ENCODE measurements around the gene SLC51B.

Gene SLC51B

DNA sequence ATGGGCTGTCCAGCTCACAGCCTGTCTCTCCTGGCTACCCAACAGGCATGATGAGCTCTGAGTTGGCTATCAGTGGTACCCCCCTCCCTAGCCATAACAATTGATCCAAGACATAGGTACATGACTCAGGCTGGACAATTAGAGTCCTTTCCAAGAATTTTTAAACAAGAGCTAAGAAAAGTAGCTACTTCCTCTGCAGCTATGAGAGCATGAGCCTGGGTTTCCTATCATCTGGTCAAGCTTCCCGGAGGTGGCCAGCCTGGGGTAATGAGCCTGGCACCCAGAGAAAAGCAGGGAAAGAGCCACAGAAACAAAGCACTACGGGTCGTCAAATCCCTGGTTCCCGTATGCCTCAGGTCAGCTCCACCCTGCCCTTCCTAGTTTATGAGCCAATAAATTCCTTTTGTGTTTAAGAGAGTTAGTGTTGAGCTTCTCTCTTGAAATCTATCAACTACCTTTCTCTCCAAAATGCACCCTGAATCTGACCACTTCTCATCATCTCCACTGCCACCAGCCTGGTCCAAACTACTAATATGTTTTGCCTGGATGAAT lies 2.3 kb upstream of the SLC51B start:
- no peak for DNase-seq

DNA sequence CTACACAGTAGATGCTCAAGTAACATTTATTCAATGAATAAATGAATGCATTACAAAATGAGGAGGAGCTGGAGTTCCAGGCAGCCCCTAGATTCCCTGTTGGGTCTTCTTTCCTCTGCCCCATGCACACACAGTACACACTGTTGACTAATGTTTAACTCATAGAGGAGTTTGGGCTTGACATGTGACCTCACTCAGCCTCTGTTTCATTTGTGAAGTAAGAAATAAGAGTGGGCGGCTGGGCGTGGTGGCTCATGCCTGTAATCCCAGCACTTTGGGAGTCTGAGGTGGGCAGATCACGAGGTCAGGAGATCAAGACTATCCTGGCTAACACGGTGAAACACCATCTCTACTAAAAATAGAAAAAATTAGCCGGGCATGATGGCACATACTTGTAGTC lies 969 bp upstream of the SLC51B start:
- peak; percentile 32 for DNase-seq

DNA sequence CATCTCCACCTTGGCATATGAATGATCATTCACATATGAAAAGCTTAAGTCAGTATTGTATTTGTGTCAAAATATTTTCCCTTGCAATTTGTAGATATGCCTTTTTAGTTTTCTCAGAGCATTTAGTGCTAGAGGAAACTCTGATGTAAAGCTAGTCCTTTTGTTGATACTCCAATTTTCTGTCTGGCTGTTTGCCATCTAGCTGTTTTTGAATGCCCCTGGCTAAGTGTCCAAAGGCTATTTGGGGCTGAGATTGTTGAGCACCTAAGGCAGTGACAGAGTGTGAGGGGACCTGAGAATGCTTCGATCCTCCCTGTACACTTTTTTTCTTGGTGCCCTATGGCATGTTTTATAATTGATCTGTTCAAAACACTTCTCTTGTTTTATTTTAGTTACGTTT lies 3.1 kb downstream of the SLC51B start:
- no peak for DNase-seq

DNA sequence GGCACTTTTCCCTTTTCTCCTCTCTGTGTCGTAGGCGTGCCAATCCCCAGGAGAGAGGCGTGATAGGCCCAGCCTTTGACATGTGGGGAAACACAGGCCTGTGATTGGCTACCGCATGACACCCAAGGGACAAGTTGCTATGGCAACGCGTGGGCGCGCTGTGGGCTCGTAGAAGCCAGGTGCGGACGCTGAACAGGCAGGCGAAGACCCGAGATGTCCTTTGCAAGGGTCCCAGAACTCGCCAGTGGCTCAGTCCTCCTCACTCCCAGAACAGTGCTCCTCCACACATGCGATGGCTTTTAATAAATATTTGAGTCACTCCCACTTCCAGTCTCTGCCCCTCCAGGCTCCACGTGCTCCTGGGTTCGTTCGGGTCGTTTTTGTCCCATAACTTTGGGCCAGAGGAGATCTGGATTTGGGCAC lies 4.2 kb downstream of the SLC51B start:
- DNase-seq, result peak; percentile 95

- DNase-seq, result no peak
These were observed 5.1 kb downstream of the SLC51B start for GRCh38 chr15:65050270-65050669.

DNA sequence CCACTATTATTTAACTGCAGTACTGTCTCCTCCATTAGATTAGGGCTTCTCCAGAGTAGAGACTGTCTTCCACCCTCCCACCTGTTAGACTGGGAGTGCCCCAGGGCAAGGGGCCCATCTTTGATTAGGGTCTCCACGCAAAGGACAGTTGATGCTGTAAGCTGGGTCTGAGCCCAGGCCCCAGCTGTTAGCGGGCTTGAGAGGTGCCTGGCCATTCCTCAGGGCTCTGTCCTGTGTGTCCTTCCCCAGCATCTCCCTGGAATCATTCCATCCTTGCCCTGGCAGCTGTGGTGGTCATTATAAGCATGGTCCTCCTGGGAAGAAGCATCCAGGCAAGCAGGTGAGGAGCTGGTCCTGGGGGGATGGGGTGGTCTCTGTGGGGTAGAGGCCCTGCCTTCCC lies 6.1 kb downstream of the SLC51B start:
- DNase-seq, result no peak

- no peak for DNase-seq
These were observed 7.8 kb downstream of the SLC51B start for GRCh38 chr15:65052956-65053355.

DNA sequence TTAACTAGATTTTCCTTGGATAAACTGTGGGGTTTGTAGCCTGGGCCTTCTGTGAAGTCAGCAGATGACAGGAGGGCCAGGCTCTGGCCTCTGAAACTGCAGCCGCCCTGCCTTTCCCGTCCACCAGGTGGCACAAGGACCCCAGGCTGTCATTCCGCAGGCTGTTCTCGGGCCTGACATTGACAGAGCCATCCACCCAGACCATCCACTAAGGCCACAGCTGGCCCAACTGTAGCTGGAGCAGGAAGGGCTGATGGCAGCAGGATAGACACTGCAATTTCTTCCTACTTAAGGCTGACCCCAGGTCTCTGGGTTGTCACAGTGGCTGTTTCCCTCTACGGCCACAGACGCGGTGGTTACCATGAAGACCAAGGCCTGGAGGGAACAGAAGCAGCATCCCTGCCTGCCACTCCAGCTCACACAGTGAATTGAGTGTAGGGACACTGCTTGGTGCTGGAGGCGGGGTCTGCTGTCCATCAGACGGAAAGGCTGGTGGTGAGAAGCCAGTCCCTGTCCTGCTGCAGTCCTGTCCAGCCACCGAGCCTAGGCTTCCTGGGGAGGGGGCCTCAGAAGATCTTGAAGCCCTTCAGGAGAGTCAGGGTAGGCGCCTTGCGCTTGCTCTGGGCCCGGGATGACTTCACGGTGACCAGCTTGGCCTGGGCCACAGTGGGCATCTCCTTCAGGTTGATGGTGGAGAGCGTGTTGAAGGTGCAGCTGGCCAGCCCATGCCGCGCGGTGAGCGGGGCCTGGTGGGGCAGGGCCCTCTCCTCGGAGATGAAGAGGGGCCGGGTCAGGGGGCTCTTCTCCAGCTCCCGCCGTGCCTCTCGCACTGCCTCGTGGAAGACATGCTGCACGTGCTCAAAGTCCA lies 9.4 kb downstream of the SLC51B start:
- DNase-seq, result peak; percentile 72

- DNase-seq, result no peak
These were observed 10.1 kb downstream of the SLC51B start for GRCh38 chr15:65055201-65055870.

- no peak for DNase-seq
These were observed 10.9 kb downstream of the SLC51B start for GRCh38 chr15:65056106-65056505.

DNA sequence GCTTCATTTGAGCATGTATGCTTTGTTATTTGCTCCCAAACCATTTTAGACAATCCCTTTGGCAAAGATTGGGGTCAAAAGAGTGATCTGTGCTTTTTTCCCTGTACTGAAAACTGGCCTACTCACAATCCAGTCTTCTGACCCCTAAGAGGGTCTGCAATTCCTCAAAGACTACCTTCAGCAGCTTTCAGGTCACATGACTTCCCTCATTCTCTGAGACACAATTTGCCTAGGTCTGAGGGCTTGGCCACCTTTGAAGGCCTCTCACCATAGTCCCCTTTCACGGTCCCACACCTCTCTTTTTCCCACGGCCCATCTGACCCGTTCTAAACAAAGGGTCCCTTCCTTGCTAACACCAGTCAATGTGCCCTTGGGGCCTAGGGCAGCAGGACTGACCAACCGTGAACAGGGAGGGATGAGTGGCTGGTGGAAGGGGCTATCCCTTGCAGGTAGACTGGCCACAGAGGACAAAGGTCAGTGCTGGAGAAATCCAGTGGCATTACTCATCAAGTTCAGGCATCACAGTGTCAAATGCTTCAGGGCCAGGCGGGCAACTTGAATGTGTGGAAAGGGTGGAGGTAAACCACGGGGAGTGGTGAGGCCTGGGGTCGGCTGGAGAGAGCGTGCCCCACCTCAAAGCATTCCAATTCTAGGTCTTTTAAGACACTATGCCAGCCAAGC lies 11.8 kb downstream of the SLC51B start:
- DNase-seq, result no peak

- DNase-seq, result no peak
These were observed 12.4 kb downstream of the SLC51B start for GRCh38 chr15:65057549-65057940.

- no peak for DNase-seq
These were observed 13.5 kb downstream of the SLC51B start for GRCh38 chr15:65058394-65059368.

DNA sequence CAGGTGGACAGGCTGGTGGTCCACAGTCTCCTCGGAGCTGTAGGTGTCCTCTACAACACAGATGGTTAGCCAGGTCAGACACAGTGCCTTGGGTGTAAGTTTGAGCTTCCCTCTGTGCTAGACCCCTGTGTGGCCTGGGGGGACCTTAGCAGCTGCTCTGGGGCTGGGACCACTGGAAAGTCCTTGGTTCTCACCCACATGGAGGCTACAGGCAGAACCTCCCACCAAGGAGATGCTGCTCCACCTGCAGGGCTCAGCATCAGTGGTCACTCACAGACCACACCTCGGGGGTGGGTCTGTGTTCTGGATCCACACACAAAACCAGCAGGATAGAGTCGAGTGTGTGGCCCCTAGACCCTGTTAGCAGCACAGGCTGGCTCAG lies 14.2 kb downstream of the SLC51B start:
- no peak for DNase-seq

DNA sequence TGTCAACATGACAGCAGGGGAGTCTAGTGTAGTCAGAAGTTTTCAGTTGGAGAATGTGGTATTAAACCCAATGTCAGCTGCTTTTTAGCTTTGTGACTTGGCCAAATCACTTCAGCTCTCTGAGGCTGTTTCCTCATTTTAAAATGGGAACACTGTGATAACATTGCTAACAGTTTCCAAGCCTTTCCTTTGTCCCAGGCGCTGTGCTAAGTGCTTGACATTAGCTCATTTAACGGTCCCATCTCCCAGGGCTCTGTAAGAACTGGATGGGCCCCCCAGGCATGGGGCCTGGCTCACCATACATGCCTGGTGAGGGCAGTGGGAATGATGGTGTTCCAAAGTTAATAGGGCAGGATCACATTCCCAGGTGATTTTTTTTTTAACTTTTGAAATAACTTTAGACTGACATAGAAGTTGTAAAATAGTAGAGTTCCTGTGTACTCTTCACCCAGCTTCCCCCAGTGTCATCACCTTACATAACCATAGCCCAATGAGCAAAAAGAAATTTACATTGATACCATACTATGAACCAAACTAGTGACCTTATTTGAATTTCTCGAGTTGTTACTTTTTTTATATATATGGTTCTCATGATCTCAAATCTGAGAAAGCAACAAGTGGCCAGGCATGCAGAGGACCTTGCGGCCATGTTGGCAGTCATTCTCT lies 14.9 kb downstream of the SLC51B start:
- no peak for DNase-seq

- no peak for DNase-seq
These were observed 15.6 kb downstream of the SLC51B start for GRCh38 chr15:65060641-65061397.

- no peak for DNase-seq
These were observed 16.9 kb downstream of the SLC51B start for GRCh38 chr15:65062061-65062460.

DNA sequence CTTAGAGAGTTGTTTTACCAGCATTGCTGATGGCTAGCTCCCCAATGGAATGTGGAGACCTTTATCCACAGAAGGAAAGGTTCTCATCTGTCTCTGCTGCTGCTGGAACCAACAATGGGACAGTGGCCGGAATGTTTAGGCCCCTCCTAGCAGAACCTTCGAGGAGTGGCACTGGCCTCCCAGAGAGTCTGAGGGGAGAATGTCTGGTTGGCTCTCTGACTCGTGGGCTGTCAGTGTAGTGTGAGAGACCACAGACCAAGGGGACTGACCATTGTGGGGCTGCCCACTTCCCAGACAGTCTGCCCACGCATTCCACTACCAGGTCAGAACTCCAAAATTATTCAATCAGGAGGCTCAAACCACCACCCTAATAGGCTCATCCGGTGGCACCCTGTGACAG lies 17.5 kb downstream of the SLC51B start:
- DNase-seq, result no peak

DNA sequence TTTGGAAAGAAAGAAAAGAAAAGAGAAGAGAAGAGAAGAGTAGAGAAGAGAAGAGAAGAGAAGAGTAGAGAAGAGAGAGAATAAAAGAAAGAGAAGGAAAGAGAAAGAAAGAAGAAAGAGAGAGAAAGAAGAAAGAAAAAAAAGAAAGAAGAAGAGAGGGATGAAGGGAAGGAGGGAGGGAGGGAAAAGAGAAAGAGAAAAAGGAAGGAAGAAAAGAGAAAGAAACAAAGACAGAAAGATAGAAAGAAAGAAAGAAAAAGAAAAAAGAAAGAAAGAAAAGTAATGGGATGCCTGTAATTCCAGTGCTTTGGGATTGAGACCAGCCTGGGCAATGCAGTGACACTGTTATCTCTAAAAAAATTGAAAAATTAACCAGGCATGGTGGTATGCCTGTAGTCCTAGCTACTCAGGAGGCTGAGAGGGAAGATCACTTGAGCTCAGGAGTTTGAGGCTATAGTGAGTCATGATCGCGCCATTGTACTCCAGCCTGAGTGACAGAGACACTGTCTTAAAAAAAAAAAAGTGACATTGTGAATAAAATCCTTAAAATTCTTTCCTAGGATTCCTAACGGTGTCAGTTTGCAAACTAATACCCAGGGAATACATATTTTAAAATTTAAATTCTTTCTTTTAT lies 20.9 kb downstream of the SLC51B start:
- DNase-seq, result no peak

GRCh38 chr15:65066635-65067316 lies 21.6 kb downstream of the SLC51B start:
- no peak for DNase-seq
